IPS-NIHi7 (cell line): ENCODE measurements around the gene FUZ.

ENCODE experiments used
- DNase-seq: peaks from one replicate; pipeline ENCODE4 v3.0.0; 2012; ENCODE audit warnings: mixed read lengths; ENCODE audit errors: extremely low spot score

The FUZ gene

DNA sequence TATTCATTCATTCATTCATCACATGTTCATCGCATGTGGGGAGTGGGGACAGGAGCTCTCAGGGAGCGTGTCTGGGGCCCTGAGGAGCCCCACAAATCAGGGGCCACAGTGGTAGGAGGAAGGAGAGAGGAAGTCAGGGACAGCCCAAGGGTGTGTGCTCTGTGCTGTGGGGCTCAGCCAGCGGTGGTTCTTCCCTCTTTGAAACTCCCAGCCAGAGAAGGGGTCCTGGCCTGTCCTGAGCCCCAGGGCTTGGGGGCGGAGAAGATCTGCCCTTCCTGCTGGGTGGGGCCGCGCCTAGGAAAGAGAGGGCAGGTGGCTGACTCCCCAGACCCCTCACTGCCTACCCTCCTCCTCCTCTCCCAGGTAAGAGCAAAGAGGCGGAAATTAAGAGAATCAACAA lies 31.7 kb downstream of the FUZ start:
- DNase-seq, result no peak

DNA sequence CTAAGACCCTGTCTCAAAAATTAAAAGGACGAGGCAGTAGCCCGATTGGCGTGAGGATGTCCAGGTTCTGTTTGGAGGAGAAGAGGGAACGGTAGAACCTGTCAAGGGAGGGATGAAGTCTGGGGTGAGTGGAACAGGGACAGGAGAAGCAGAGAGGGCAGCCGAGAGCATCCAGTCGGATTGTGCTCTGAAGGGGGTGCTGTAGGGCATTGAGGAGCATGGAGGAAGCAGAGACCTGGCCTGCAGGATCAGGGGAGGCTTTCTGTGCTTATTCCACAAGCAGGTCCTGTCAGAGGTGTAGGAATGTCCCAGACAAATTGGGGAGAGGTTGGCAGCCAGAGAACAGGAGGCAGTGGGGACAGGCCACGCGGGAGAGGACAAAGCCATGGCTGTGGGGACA lies 32.2 kb downstream of the FUZ start:
- peak; percentile 45 for DNase-seq

DNA sequence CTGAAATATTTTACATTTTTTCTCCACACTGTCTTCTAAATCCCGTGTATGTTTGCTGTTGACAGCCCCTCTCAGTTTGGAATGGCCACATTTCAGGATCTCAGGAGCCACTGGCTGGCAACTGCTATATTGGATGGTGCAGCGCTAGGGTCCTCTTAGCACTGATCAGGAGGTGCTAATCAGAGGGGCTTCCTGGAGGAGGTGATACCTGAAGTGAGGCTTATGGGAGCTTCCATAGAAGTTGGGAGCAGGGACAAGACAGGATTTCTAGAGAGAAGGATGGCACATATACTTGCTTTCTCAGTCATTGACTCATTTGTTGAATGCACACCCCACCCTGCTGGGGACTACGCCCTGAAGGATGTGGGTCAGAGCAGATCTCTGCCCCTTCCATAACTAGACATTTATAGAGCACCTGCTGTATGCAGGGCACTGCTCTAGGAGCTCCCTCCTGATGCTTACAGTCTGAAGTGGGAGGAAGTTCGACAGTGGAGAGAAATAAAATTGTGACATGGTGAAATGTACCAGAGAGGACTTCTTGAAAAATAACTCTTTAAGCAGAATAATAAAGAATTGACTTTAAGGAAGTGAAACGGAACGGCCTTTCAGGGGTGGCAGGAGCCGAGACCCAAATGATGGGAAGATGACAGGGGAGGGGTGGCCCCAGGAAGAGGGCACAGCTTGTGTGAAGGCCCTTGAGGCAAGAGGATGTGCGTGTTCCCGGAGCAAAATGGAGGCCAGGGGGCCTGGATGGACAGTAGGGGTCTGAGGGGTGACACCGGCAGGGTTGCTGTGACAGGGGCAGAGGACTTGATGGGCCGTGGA lies 33.1 kb downstream of the FUZ start:
- no peak for DNase-seq

DNA sequence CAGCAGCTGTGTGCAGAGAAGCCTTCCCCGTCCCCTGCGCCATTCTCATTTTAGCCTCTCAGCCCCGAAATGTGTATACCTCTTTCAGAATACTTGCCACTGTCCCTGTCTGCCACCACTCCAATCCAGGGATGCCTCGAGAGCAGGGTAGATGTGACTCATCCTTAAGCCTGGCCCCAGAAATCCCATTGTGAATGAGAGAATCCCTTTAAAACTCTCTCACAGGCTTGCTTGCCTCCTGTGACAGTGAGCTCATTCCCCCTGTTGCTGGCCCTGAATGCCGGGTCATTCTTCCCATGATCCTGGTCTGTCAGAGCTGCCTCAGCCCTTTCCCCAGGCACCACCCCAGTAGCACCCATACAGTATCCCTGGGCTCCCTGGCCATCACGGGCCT lies 36.7 kb downstream of the FUZ start:
- no peak for DNase-seq

DNA sequence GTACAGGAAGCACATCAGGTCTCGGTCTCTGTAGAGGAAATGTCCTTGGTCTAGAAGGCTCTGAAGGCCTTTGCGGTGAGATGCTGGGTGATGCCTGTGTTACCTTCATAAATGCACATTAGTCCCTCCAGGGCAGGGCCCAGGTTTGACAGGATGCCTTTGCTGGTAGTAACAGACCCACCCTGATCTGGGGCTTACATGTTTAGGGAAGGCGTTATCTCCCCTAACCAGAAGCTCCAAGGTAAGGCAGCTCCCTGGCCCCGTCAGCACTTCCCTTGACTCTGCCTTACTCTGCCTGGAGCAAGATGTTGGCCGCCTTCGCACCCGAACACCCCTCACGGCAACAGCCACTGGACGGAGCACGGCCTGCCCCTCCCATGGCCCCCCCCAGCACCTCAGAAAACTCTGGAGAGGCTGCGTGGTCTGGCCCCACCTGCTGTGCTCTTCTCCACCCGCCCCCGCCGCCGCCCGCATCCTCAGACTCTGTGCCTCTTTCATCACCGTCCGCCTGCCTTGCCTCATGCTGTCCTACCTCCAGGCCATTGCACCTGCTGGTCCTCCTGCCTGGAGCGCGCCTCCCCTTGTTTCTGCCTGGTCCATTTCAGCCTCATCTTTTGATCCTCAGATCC lies 37.2 kb downstream of the FUZ start:
- DNase-seq, result no peak

DNA sequence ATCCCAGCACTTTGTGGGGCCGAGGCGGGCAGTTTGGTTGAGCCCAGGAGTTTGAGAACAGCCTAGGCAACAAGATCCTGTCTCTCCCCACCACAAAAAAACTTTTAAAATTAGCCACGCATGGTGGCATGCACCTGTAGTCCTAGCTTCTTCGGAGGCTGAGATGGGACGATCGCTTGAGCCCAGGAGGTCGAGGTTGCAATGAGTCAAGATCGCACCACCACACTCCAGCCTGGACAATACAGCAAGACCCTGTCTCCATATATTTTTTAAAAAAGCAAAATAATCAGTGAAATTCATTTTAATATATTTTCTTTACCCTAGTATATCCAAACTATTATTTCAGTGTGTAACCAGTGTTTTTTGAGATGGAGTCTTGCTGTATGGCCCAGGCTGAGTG lies 38.1 kb downstream of the FUZ start:
- DNase-seq, result no peak

DNA sequence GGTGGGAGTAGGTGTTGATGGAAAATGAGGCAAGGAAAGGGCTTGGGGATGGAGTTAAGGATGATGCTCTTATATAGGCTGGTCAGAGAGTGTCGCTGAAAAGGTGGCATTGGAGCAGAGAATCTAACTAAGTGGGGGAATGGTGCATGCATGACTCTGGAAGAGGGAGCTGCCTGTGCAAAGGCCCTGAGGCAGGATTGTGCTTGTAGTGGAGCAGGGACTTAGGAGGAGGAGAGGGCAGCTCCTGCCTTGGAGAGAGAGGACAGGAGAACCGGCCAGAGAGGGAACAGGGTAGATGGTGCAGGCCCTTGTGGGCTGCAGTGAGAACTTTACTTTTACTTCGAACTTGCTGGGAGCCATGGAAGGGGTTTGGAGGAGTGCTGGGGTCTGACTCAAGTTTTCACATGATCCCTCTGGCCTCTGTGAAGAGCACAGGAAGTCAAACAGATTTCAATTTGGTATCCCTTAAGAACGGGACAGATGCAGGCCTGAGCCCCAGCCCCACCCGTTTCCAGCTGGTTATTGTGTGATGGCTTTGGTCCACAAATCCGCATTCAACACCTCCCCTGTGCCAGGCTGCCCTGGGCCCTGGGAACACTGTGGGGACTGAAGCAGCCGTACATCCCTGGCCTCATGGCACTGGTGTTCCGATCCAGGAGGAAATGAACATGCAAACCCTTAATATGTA lies 39.3 kb downstream of the FUZ start:
- DNase-seq, result no peak

DNA sequence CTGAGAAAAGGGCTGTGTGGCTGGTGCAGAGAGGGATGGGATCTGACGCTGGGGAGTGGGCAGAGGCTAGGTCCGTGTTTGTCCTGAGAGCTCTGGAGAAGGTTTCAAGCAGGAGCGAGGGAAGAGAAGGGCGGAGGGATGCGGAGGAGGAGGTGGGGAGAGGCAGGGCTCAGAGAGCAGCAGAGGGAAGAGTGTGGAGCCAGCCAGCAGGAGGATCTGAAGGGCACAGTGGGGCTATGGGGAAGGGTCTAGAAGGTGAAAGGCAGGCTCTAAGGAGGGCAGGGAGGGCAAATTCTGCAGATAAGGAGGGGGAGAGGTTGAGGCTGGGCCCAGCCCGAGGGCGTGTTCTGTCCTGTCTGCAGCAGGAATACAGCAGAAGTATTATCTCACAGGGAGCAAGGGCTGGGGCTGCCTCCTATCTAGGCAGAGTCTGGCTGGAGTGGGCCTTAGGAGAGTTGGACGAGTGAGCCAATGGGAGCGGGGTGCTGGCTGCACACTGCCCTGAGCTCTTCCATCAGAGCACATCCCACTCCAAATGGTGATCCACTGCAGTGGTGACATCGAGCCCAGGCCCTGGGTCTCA lies 40.2 kb downstream of the FUZ start:
- no peak for DNase-seq

DNA sequence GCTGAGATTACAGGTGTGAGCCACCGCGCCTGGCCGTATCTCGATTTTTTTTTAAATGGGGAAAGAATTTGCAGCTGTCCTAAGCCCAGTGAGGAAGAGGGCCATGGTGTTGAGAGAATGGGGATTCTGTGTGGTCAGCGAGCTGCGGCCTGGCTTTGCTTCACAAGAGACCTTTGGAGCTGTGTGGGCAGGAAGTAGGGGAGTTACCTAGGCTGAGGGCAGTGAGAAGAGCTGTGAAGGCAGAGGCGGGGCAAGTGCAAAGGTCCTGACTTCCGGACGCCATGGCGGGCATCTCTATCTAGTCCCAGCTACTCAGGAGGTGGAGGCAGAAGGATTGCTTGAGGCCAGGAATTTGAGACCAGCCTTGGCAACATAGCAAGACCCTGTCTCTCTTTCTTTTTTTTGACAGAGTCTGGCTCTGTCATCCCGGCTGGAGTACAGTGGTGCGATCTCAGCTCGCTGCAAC lies 41.4 kb downstream of the FUZ start:
- no peak for DNase-seq

DNA sequence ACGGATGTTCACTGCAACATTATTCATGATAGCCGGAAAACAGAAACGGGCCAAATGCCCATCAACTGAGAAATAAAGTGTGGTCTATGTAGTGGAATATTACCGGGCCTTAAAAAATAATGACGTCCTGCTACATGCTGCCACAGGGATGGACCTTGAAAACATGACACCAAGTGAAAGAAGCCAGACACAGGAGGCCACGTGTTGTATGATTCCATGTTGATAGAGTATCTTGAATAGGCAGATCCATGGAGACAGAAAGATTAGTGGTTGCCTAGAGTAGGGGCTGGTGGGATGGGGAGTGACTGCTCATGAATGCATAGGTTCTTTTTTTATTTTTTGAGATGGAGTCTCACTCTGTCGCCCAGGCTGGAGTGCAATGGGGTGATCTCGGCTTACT lies 42.6 kb downstream of the FUZ start:
- no peak for DNase-seq

DNA sequence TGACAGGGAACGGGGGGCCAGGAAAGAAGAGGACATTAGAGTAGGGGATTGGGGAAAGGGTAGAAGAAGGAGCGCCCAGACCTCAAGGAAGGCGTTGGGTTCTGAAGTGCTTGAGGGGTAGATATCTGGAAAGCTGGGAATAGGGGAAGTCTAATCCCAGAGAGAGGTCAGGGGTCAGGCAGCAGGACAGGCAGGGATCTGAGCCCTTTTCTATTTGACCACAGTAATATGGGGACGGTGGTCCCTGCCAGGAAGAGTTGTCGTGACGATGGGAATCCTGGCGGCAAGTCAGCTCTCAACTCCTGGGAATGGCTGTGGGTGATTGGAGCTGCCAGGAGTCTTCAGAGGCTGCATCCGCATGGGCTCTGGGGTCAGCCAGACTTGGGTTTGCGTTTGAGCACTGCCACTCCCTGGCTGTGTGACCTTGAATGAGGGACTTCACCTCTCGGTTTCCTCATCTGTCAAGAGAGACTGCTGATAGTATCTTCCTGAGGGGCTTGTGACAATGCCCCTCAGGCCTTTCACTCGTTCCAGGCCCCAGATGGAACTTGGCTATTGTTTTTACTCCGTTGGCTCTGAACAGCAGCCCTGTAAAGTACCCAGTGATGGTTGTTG lies 45.0 kb downstream of the FUZ start:
- no peak for DNase-seq

DNA sequence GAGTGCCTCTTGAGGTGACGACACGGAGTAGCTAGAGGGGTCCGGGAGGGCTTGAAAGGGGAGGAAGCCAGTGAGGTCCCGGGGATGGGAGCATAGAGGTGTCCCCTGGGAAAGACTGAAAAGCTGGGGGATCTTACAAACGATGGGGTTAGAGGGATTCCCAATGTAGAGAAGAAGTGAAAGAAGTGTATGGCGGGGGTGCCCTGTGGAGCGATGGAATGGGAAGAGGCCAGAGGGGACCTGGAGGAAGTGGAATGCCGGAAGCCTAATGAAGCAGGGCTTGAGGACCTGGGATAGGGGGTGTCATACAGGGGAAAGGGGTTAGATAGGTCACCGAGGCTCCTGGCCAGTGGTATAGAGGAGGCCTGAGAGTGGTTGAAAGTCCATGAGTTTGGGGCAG lies 45.7 kb downstream of the FUZ start:
- DNase-seq, result no peak

DNA sequence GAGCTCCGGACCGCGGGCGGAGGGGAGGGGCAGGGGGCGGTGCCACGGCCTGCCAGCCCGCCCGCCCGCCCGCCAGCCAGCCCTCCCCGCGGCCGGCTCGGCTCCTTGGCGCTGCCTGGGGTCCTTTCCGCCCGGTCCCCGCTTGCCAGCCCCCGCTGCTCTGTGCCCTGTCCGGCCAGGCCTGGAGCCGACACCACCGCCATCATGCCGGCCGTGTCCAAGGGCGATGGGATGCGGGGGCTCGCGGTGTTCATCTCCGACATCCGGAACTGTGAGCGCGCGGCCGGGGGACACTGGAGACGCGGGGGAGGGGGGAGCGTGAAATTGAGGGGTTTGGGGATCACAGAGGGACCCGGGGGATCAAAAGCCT lies 46.2 kb downstream of the FUZ start, which contains the start of gene AP2A1:
Gene AP2A1 (plus strand): TSS at position 72 of the 370 bp plus-strand sequence. CDS start 133 bp downstream, at position 205.
- DNase-seq, result no peak

DNA sequence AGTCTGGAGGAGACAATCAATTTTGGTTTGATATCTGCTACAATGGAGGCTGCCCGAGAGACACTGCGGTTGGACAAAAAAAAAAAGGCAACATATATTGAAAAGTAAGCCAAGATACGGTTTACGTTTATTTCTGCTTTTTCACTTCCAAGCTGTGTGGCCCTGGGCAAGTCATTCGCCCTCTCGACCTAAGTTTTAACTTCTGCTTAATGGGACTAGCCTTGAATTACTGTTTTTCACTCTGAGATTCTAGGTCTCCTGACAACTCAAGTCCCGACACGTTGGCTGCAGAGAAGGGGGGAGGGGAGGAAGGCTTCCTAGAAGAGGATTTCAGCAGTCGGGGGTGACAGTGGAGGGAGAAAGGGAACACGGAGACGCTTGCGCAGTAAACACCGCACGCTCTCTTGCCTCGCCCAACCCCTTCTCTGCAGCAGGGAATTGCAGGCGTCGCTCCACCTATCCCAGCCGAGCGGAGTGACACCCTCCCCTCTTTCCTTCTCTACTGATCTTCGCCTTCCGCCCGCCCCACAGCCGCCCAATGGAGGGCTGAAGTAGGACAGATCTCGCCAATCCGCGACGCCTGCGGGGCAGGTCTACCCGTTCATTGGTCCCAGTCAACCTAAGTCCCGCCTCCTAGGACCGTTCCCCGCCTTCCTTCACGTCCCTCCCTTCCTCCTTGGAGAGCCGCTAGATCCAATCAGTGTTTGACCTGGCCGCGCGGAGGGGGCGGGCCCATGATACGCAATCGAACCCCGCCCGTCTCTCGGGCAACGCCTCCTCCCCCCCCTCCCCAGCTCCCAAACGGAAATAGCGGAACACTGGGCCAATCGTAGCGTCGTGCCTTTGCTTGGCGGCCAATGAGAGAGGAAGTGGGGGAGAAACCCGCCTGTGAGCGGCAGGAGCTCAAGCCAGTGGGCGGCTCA lies 46.8 kb downstream of the FUZ start:
- peak; percentile 99 for DNase-seq

DNA sequence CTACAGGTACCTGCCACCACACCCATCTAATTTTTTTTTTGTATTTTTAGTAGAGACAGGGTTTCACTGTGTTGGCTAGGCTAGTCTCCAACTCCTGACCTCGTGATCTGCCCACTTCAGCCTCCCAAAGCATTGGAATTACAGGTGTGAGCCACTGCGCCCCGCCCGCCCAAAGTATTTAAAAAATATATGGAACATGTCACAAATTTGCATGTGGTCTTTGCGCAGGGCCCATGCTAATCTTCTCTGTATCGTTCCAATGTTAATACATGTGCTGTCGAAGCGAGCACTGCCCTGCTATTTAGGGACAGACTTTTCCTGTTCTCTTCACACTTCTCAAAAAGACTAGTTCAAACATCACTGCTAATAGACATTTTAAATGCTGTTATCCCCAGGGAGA lies 48.8 kb downstream of the FUZ start:
- no peak for DNase-seq

DNA sequence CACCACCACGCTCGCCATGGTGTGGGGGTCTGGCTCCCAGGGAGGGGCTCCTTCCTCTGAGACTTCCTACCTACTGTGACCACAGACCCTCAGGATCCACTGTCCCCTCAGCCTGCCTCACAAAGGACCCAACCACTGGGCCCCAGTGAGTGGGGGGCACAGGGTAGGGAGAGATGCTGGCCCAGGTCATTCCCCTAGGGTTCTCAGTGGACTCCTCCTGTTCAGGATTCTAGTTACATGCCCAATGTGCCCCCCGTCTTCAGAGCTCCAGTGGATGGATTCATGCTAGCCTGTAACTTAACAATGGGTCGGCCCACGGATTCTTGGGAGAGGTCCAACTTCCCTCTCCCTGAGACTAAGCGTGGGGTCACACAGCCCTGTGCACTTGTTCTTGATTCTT lies 49.9 kb downstream of the FUZ start, which contains the start of gene TSKS:
Gene TSKS (minus strand): TSS at position 77 of the 400 bp plus-strand sequence. CDS start 59 bp downstream, at position 18.
- DNase-seq, result peak; percentile 4

DNA sequence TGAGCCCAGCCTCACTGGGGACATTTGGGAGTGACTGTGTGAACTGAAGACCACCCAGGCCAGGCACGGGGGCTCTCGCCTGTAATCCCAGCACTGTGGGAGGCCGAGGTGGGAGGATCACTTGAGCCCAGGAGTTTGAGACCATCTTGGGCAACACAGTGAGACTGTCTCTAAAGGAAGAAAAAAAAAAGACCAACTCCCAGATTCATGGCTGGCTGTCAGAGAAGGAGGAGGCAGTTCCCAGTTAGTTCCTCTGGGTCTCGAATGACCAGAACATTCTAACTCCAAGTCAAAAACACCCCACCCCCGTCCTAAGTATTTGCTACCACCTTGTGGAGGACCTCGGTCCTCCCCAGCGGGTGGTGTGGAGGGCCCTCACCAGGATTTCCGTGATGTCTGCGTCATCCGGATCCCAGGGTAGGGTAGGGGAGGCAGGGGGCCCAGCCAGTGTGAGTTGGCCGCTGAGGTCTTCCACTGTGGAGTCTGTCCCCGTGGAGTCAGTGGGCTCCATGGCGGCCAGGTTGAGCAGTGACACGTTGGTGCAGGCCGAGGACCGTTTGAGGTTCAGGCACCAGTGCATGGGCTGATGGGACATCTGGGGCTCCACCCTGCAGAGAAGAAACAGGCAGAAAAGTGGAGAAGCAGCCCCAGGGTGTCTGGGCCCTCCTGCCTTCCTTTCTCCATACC lies 51.3 kb downstream of the FUZ start:
- DNase-seq, result peak; percentile 56

DNA sequence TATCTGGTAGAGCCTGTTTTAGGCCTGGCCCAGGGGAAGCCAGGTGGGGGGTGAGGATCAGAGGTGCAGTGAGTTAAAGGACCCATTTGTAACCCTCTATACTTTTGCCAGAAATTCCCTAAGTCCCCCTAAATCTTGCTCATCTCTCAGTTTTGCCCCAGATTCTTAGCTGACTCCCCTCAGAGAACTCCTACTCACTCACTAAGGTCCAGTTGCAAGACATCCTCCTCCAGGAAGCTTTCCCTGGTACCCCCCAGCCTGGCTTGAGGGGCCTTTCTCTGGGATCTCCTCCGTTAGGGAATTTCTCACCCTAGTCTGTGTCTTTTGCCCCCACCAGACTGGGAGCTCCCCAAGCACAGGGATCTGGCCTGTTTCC lies 51.9 kb downstream of the FUZ start:
- DNase-seq, result no peak

DNA sequence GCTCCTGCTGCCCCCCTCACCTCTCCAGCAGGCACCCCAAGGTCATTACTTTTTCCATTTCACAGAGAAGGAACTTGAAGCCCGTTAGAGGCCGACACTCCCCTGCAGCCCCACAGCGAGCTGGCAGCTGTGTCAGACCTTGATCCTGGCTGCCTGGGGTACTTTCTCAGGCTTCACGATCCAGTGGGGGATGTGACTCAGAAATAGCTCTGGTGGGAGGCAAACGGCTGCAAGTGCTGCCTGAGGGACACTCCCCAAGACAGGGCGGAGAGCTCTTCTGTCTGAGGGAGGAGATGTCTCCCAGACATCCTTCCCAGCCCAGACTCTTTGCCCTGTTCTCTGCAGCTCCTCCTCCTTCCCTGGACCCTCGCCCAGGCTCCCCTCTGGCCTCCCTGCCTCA lies 54.8 kb downstream of the FUZ start:
- no peak for DNase-seq
